ENCODE measurements around the gene TGFBI. TPM values are rescaled to one million over a fixed set of nuclear protein-coding genes. Genes with fewer than 3 reads are reported as not detected.

The TGFBI gene
- total RNA-seq, 1 donor from 2014 or later = 9.5 TPM

- no peaks in the 10 kb centered on the region for H3F3A ChIP-seq (ENCODE audit: low read depth)
- H3K4me3 ChIP-seq = no peak overlapping the region
- TF ChIP-seq EZH2 (IDR thresholded peaks at IDR 0.05) = no peak
- TF ChIP-seq EZH2phosphoT487 (IDR thresholded peaks at IDR 0.05) = no peak
- no peak for TF ChIP-seq CTCF (IDR thresholded peaks at IDR 0.05)
- H3K4me1 Mint-ChIP-seq = peaks cover 16% of the 10 kb centered on the region
- H3K79me2 ChIP-seq (ENCODE audit: low read depth) = no peaks in the 10 kb centered on the region
- no peak for DNase-seq (ENCODE audit: low spot score)
- no peaks in the 10 kb centered on the region for H3K9me3 Mint-ChIP-seq
- no peaks in the 10 kb centered on the region for H4K20me1 ChIP-seq (ENCODE audit: low read depth)
- no peak overlapping the region for H3K27ac Mint-ChIP-seq
- no peak overlapping the region for H3K27ac ChIP-seq
- H3K27me3 ChIP-seq = peaks cover under 1% of the 10 kb centered on the region
- H3K4me3 Mint-ChIP-seq = no peak overlapping the region
- H2AFZ ChIP-seq (replicated peaks) = no peak overlapping the region
- peaks cover 8% of the 10 kb centered on the region for H3K27me3 Mint-ChIP-seq (ENCODE audit: insufficient read depth, low read depth)
- no peak overlapping the region for H3K4me2 ChIP-seq
- no peaks in the 10 kb centered on the region for H3K4me1 ChIP-seq
- no peaks in the 10 kb centered on the region for H3K36me3 Mint-ChIP-seq
- no peaks in the 10 kb centered on the region for H3K36me3 ChIP-seq
- H3K9me3 ChIP-seq (ENCODE audit: low read depth) = no peaks in the 10 kb centered on the region
- no peak overlapping the region for H3K9ac ChIP-seq
Observed at GRCh38 chr5:136020001-136020382, 8.8 kb upstream of the TGFBI start.

- H3K27me3 ChIP-seq = peaks cover 6% of the 10 kb centered on the region
- H3K27ac ChIP-seq = no peak overlapping the region
- DNase-seq (ENCODE audit: low spot score) = no peak
- H3K79me2 ChIP-seq (ENCODE audit: low read depth) = no peaks in the 10 kb centered on the region
- no peak overlapping the region for H3K9ac ChIP-seq
- Mint-ChIP-seq H3K27me3 (ENCODE audit: insufficient read depth, low read depth) (peaks cover 8% of the 10 kb centered on the region), H3K4me3 (no peak overlapping the region), H3K27ac (no peak overlapping the region), H3K36me3 (no peaks in the 10 kb centered on the region), H3K9me3 (no peaks in the 10 kb centered on the region), H3K4me1 (peaks cover 16% of the 10 kb centered on the region)
- H3K36me3 ChIP-seq = no peaks in the 10 kb centered on the region
- no peak overlapping the region for H2AFZ ChIP-seq (replicated peaks)
- H4K20me1 ChIP-seq (ENCODE audit: low read depth) = no peaks in the 10 kb centered on the region
- H3K9me3 ChIP-seq (ENCODE audit: low read depth) = no peaks in the 10 kb centered on the region
- no peaks in the 10 kb centered on the region for H3F3A ChIP-seq (ENCODE audit: low read depth)
- no peak overlapping the region for H3K4me2 ChIP-seq
- no peak for TF ChIP-seq CTCF (IDR thresholded peaks at IDR 0.05)
- TF ChIP-seq EZH2phosphoT487 (IDR thresholded peaks at IDR 0.05) = no peak
- no peak for TF ChIP-seq EZH2 (IDR thresholded peaks at IDR 0.05)
- no peak overlapping the region for H3K4me3 ChIP-seq
- no peaks in the 10 kb centered on the region for H3K4me1 ChIP-seq
Observed at GRCh38 chr5:136020383-136021015, 8.3 kb upstream of the TGFBI start.

GRCh38 chr5:136021016-136021405 lies 7.8 kb upstream of the TGFBI start:
- H3K4me3 Mint-ChIP-seq = no peak overlapping the region
- no peaks in the 10 kb centered on the region for H3F3A ChIP-seq (ENCODE audit: low read depth)
- no peak overlapping the region for H3K27ac ChIP-seq
- H3K4me2 ChIP-seq = no peak overlapping the region
- no peaks in the 10 kb centered on the region for H3K36me3 Mint-ChIP-seq
- peak overlapping the region; percentile 59 for H3K27ac Mint-ChIP-seq
- H3K9ac ChIP-seq = no peak overlapping the region
- DNase-seq (ENCODE audit: low spot score) = no peak
- peaks cover 16% of the 10 kb centered on the region for H3K4me1 Mint-ChIP-seq
- peaks cover 8% of the 10 kb centered on the region for H3K27me3 Mint-ChIP-seq (ENCODE audit: insufficient read depth, low read depth)
- no peak overlapping the region for H2AFZ ChIP-seq (replicated peaks)
- H3K9me3 ChIP-seq (ENCODE audit: low read depth) = no peaks in the 10 kb centered on the region
- no peak overlapping the region for H3K4me3 ChIP-seq
- TF ChIP-seq CTCF (IDR thresholded peaks at IDR 0.05) (no peak), EZH2 (IDR thresholded peaks at IDR 0.05) (no peak), EZH2phosphoT487 (IDR thresholded peaks at IDR 0.05) (no peak)
- no peaks in the 10 kb centered on the region for H3K36me3 ChIP-seq
- H3K4me1 ChIP-seq = no peaks in the 10 kb centered on the region
- H3K79me2 ChIP-seq (ENCODE audit: low read depth) = no peaks in the 10 kb centered on the region
- no peaks in the 10 kb centered on the region for H3K9me3 Mint-ChIP-seq
- peaks cover 11% of the 10 kb centered on the region for H3K27me3 ChIP-seq
- H4K20me1 ChIP-seq (ENCODE audit: low read depth) = no peaks in the 10 kb centered on the region
